Measurements from ENCODE around the gene JARID2.

The JARID2 gene

GRCh38 chr6:15349379-15349778 lies 103.5 kb downstream of the JARID2 start:
- Histone ChIP-seq H3K36me3 (ENCODE audit: control insufficient read depth, insufficient read depth, low read length) (no peaks in the 10 kb centered on the region), H3K4me1 (no peaks in the 10 kb centered on the region), H3K4me2 (ENCODE audit: low read length) (no peak overlapping the region), H3K79me2 (peaks cover 25% of the 10 kb centered on the region), H3K27ac (no peak overlapping the region), H3K9me3 (ENCODE audit: control insufficient read depth, low read length) (no peaks in the 10 kb centered on the region), H3K27me3 (ENCODE audit: control insufficient read depth, insufficient read depth, low read length) (no peaks in the 10 kb centered on the region), H3K9ac (no peak overlapping the region), H2AFZ (no peak overlapping the region), H3K4me3 (ENCODE audit: low read depth, low read length) (no peak overlapping the region)
- no peak for TF ChIP-seq CTCF (IDR thresholded peaks at IDR 0.05)

- Histone ChIP-seq H2AFZ (no peak overlapping the region), H3K27ac (no peak overlapping the region), H3K4me1 (no peaks in the 10 kb centered on the region), H3K36me3 (ENCODE audit: control insufficient read depth, insufficient read depth, low read length) (no peaks in the 10 kb centered on the region), H3K9ac (no peak overlapping the region), H3K27me3 (ENCODE audit: control insufficient read depth, insufficient read depth, low read length) (no peaks in the 10 kb centered on the region), H3K9me3 (ENCODE audit: control insufficient read depth, low read length) (no peaks in the 10 kb centered on the region), H3K4me2 (ENCODE audit: low read length) (no peak overlapping the region), H3K4me3 (ENCODE audit: low read depth, low read length) (no peak overlapping the region), H3K79me2 (peaks cover 25% of the 10 kb centered on the region)
- no peak for TF ChIP-seq CTCF (IDR thresholded peaks at IDR 0.05)
Measured at GRCh38 chr6:15350386-15351083, 104.7 kb downstream of the JARID2 start.

- Histone ChIP-seq H3K79me2 (peaks cover 22% of the 10 kb centered on the region), H3K4me1 (no peaks in the 10 kb centered on the region), H3K27ac (no peak overlapping the region), H3K4me3 (ENCODE audit: low read depth, low read length) (no peak overlapping the region), H3K9ac (no peak overlapping the region), H3K9me3 (ENCODE audit: control insufficient read depth, low read length) (no peaks in the 10 kb centered on the region), H3K27me3 (ENCODE audit: control insufficient read depth, insufficient read depth, low read length) (no peaks in the 10 kb centered on the region), H3K36me3 (ENCODE audit: control insufficient read depth, insufficient read depth, low read length) (no peaks in the 10 kb centered on the region), H3K4me2 (ENCODE audit: low read length) (no peak overlapping the region), H2AFZ (no peak overlapping the region)
- no peak for TF ChIP-seq CTCF (IDR thresholded peaks at IDR 0.05)
Measured at GRCh38 chr6:15351631-15352030, 105.8 kb downstream of the JARID2 start.

GRCh38 chr6:15352220-15352619 lies 106.4 kb downstream of the JARID2 start:
- peaks cover 20% of the 10 kb centered on the region for H3K79me2 ChIP-seq
- H3K9me3 ChIP-seq (ENCODE audit: control insufficient read depth, low read length) = no peaks in the 10 kb centered on the region
- no peaks in the 10 kb centered on the region for H3K27me3 ChIP-seq (ENCODE audit: control insufficient read depth, insufficient read depth, low read length)
- H3K36me3 ChIP-seq (ENCODE audit: control insufficient read depth, insufficient read depth, low read length) = no peaks in the 10 kb centered on the region
- no peak overlapping the region for H3K4me2 ChIP-seq (ENCODE audit: low read length)
- no peak overlapping the region for H2AFZ ChIP-seq
- H3K4me1 ChIP-seq = no peaks in the 10 kb centered on the region
- no peak overlapping the region for H3K4me3 ChIP-seq (ENCODE audit: low read depth, low read length)
- no peak overlapping the region for H3K27ac ChIP-seq
- no peak overlapping the region for H3K9ac ChIP-seq
- TF ChIP-seq CTCF (IDR thresholded peaks at IDR 0.05) = no peak

- H3K4me1 ChIP-seq = no peaks in the 10 kb centered on the region
- H3K79me2 ChIP-seq = peaks cover 20% of the 10 kb centered on the region
- no peaks in the 10 kb centered on the region for H3K9me3 ChIP-seq (ENCODE audit: control insufficient read depth, low read length)
- H3K27ac ChIP-seq = no peak overlapping the region
- no peaks in the 10 kb centered on the region for H3K27me3 ChIP-seq (ENCODE audit: control insufficient read depth, insufficient read depth, low read length)
- no peak for TF ChIP-seq CTCF (IDR thresholded peaks at IDR 0.05)
- no peaks in the 10 kb centered on the region for H3K36me3 ChIP-seq (ENCODE audit: control insufficient read depth, insufficient read depth, low read length)
- no peak overlapping the region for H3K4me2 ChIP-seq (ENCODE audit: low read length)
- H3K9ac ChIP-seq = no peak overlapping the region
- H3K4me3 ChIP-seq (ENCODE audit: low read depth, low read length) = no peak overlapping the region
- no peak overlapping the region for H2AFZ ChIP-seq
Measured at GRCh38 chr6:15352845-15353244, 107.0 kb downstream of the JARID2 start.

Measured in parathyroid adenoma (tissue), 2 donors.